Fibroblast of lung (primary cell): ENCODE data around the gene WDR3. TPM values are rescaled to one million over a fixed set of nuclear protein-coding genes. Genes with fewer than 3 reads are reported as not detected.
"Not testable (repeated sequence)": the region's sequence is repeated elsewhere in the genome, so short reads cannot be mapped to it uniquely, and the experiment has no call there.

Experiments
- DNase-seq, 2 donors: peaks; one replicate each; pipeline versions ENCODE4 v3.0.0 to v3.0.0-alpha.2; 2010; ENCODE audit warnings: low read depth in 2 of 2
- H2AFZ ChIP-seq: 2 replicates; pipeline ENCODE4 v1.5.1; 2012; ENCODE audit warnings: low read length, control low read depth, inconsistent platforms
- H3K27ac ChIP-seq: 2 replicates; pipeline ENCODE4 v1.5.1; 2011; ENCODE audit warnings: low read length, control low read depth; ENCODE audit not compliant: insufficient read depth
- H3K27me3 ChIP-seq: 2 replicates; pipeline ENCODE4 v1.5.1; 2011; ENCODE audit warnings: mild to moderate bottlenecking, low read length; ENCODE audit not compliant: control insufficient read depth, insufficient read depth
- H3K36me3 ChIP-seq: 2 replicates; pipeline ENCODE4 v1.5.1; 2011; ENCODE audit warnings: low read length; ENCODE audit not compliant: control insufficient read depth, insufficient read depth
- H3K4me1 ChIP-seq: 2 replicates; pipeline ENCODE4 v1.5.1; 2011; ENCODE audit warnings: low read length; ENCODE audit not compliant: control insufficient read depth, insufficient read depth; ENCODE audit errors: extremely low read depth
- H3K4me2 ChIP-seq: 2 replicates; pipeline ENCODE4 v1.5.1; 2011; ENCODE audit warnings: low read length, control low read depth; ENCODE audit not compliant: insufficient read depth; ENCODE audit errors: extremely low read depth
- H3K4me3 ChIP-seq, 4 experiments: fragments of 200-600 bp in 1 of 4; sonication (generic) in 1 of 4; replicated peaks in 1 of 4; 2 replicates each; pipeline ENCODE4 v1.5.1; 2011 to 2016; ENCODE audit warnings: low read length in 4 of 4, low read depth in 3 of 4, mild to moderate bottlenecking in 3 of 4, control low read depth in 2 of 4, inconsistent platforms in 1 of 4, mixed read lengths in 1 of 4; ENCODE audit not compliant: insufficient read depth in 1 of 4; ENCODE audit errors: control extremely low read depth in 1 of 4
- H3K79me2 ChIP-seq: 2 replicates; pipeline ENCODE4 v1.5.1; 2012; ENCODE audit warnings: mild to moderate bottlenecking, low read length, inconsistent platforms; ENCODE audit not compliant: control insufficient read depth, insufficient read depth
- H3K9ac ChIP-seq: 2 replicates; pipeline ENCODE4 v1.5.1; 2011; ENCODE audit warnings: mild to moderate bottlenecking, low read length, control low read depth; ENCODE audit not compliant: insufficient read depth
- H3K9me3 ChIP-seq: 2 replicates; pipeline ENCODE4 v1.5.1; 2012; ENCODE audit warnings: low read depth, low read length; ENCODE audit not compliant: control insufficient read depth, insufficient read depth
- H4K20me1 ChIP-seq: 2 replicates; pipeline ENCODE4 v1.5.1; 2011; ENCODE audit warnings: low read length; ENCODE audit not compliant: control insufficient read depth, insufficient read depth; ENCODE audit errors: extremely low read depth
- EZH2 ChIP-seq: IDR thresholded peaks from 2 replicates; pipeline ENCODE4 v1.5.1; 2012; ENCODE audit warnings: low read length, control low read depth, mild to moderate bottlenecking; ENCODE audit errors: missing control alignments
- polyA plus RNA-seq, 2 donors: library from polyadenylated mRNA; depleted of rRNA in 1 of 2; stranded (reverse) in 1 of 2; unstranded in 1 of 2; fragments of >200 nt; gene quantifications; 2 replicates each; pipeline ENCODE4 v1.2.1, GENCODE V29; 2011 to 2012; ENCODE audit warnings: missing spikeins in 1 of 2
- total RNA-seq: library from RNA; depleted of rRNA; stranded (reverse); fragments of >200 nt; gene quantifications from 2 replicates; pipeline ENCODE4 v1.2.1, GENCODE V29; 2014
- TF ChIP-seq, protein P1 (sequence below), 2 donors: IDR thresholded peaks in 1 of 2; conservative IDR thresholded peaks in 1 of 2; 1 replicate in 1 of 2; 2 replicates in 1 of 2; pipeline ENCODE4 v1.5.1; 2011 to 2012; ENCODE audit warnings: low read length in 2 of 2, control low read depth in 1 of 2, inconsistent platforms in 1 of 2, low read depth in 1 of 2, mild to moderate bottlenecking in 1 of 2

The WDR3 gene
- total and polyA plus RNA-seq, 2 donors (not counting 1 experiment from before 2014, with no cell fraction given): 15.7 to 17.4 TPM

DNA sequence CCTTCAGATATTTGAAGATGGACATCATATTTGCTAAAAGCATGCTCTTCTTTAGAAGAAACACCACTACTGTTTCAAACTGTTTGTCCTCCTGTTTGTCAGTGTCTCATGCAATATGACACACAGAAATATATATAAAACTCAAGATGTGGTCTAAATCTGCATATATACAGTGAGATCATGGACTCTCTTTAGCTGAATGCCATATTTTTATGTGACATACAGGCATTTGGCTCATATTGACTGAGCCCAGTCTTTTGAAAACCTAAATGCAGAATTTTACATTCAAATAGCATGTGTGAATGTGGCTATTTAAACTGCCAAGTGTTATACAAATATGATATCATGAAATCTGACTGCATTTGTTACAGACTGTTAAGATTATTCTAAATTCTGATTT lies 18.5 kb upstream of the WDR3 start:
- Histone ChIP-seq H3K27ac (no peak overlapping the region), H3K4me2 (no peak overlapping the region), H3K9me3 (no peaks in the 10 kb centered on the region), H4K20me1 (no peaks in the 10 kb centered on the region), H2AFZ (no peak overlapping the region), H3K4me1 (no peaks in the 10 kb centered on the region), H3K79me2 (no peaks in the 10 kb centered on the region), H3K36me3 (peaks cover under 1% of the 10 kb centered on the region), H3K4me3 (no peak overlapping the region), H3K27me3 (no peaks in the 10 kb centered on the region), H3K9ac (no peak overlapping the region)
- TF ChIP-seq, protein P1, sequence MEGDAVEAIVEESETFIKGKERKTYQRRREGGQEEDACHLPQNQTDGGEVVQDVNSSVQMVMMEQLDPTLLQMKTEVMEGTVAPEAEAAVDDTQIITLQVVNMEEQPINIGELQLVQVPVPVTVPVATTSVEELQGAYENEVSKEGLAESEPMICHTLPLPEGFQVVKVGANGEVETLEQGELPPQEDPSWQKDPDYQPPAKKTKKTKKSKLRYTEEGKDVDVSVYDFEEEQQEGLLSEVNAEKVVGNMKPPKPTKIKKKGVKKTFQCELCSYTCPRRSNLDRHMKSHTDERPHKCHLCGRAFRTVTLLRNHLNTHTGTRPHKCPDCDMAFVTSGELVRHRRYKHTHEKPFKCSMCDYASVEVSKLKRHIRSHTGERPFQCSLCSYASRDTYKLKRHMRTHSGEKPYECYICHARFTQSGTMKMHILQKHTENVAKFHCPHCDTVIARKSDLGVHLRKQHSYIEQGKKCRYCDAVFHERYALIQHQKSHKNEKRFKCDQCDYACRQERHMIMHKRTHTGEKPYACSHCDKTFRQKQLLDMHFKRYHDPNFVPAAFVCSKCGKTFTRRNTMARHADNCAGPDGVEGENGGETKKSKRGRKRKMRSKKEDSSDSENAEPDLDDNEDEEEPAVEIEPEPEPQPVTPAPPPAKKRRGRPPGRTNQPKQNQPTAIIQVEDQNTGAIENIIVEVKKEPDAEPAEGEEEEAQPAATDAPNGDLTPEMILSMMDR (conservative IDR thresholded peaks at IDR 0.05 in 1 of 2, IDR thresholded peaks at IDR 0.05 in 1 of 2; ENCODE audit: low read depth in 1 of 2, low read length in 2 of 2): no peak
- TF ChIP-seq EZH2: no peak
- DNase-seq: no peak

DNA sequence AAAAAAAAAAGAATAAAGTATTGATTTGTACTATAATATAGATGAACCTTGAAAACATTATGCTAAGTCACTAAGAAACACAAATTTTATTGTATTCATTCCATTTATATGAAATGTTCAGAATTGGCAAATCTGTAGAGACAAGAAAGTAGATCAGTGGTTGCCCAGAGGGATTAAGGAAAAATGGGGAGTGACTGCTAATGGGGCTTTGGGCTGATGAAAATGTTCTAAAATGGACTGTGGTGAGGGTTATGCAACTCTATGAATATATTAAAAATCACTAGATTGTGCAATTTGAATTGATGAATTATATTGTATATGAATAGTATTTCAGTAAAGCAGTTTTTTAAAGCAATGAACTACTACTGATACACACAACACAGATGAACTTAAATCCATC lies 10.2 kb upstream of the WDR3 start:
- Histone ChIP-seq H3K9ac (no peak overlapping the region), H3K4me3 (no peak overlapping the region), H2AFZ (no peak overlapping the region), H3K4me1 (no peaks in the 10 kb centered on the region), H3K9me3 (no peaks in the 10 kb centered on the region), H3K27ac (no peak overlapping the region), H4K20me1 (no peaks in the 10 kb centered on the region), H3K36me3 (peaks cover 2% of the 10 kb centered on the region), H3K4me2 (no peak overlapping the region), H3K79me2 (no peaks in the 10 kb centered on the region), H3K27me3 (no peaks in the 10 kb centered on the region)
- DNase-seq: peak in 1 of 2 donors; percentile 17
- no peak for TF ChIP-seq EZH2
- TF ChIP-seq, protein P1 (conservative IDR thresholded peaks at IDR 0.05 in 1 of 2, IDR thresholded peaks at IDR 0.05 in 1 of 2; ENCODE audit: low read depth in 1 of 2, low read length in 2 of 2): no peak

DNA sequence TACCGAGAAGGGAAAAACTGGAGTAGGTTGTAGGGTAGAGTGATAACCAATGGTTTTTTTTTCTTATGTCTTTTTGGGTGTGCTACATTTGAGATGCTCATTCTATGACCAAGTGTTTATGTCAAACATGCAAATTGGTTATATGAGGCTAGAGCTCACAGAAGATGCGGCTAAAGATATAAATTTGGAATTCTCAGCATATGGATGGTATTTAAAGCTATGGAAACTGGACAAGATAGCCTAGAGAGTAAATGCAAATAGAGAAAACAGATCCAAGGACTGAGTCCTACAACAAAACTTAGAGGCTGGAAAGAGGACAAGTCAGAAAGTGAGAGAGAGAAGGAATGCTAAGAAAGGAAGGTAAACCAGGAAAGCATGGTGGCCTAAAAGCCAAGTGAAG lies 7.5 kb upstream of the WDR3 start:
- Histone ChIP-seq H3K4me1 (no peaks in the 10 kb centered on the region), H3K36me3 (no peaks in the 10 kb centered on the region), H2AFZ (no peak overlapping the region), H3K9ac (no peak overlapping the region), H4K20me1 (no peaks in the 10 kb centered on the region), H3K79me2 (peaks cover 13% of the 10 kb centered on the region), H3K4me3 (no peak overlapping the region), H3K4me2 (no peak overlapping the region), H3K9me3 (no peaks in the 10 kb centered on the region), H3K27ac (no peak overlapping the region), H3K27me3 (no peaks in the 10 kb centered on the region)
- TF ChIP-seq, protein P1 (conservative IDR thresholded peaks at IDR 0.05 in 1 of 2, IDR thresholded peaks at IDR 0.05 in 1 of 2; ENCODE audit: low read depth in 1 of 2, low read length in 2 of 2): no peak
- no peak for DNase-seq

DNA sequence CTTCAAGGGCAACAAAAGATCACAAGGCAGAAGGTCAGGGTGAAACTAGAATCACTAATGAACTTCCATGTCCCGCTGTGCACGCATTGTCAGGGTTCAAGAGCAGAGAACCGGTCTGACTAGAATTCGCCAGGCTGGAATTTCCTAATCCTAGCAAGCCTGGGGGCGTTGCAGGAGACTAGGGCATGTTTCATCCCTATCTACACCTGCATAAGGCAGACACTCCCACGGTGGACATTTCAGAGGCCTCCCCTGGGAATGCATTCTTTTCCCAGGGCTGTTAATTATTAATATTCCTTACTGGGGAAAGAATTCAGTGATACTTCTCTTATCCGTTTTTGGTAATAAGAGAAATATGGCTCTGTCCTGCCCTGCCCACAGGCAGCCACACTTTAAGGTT lies 6.8 kb upstream of the WDR3 start:
- H3K9ac ChIP-seq, H3K4me3 ChIP-seq, DNase-seq, H4K20me1 ChIP-seq, H3K4me1 ChIP-seq, H3K36me3 ChIP-seq, H3K9me3 ChIP-seq, H3K27ac ChIP-seq, H2AFZ ChIP-seq, H3K4me2 ChIP-seq, H3K27me3 ChIP-seq: not testable (repeated sequence)
- H3K79me2 ChIP-seq: peaks cover 20% of the 10 kb centered on the region
